Measurements from ENCODE around the gene MAP1LC3B. TPM values are rescaled to one million over a fixed set of nuclear protein-coding genes. Genes with fewer than 3 reads are reported as not detected.

MAP1LC3B gene
- total RNA-seq, result 125 TPM
- long read RNA-seq, transcript MAP1LC3B-201 (4 exons, 2,688 nt), result major isoform, 113 of 123 reads
- long read RNA-seq, partial matches to known transcripts, result 0 of 123 reads
- long read RNA-seq, other reads (novel, unspliced or antisense), result 10 of 123 reads

GRCh38 chr16:87391950-87392820 lies at the start of gene MAP1LC3B:
Gene MAP1LC3B (plus strand): TSS chr16:87392336. CDS start chr16:87392428, 92 bp downstream.
- intact Hi-C loops (cut with DNase I), result loop anchor here (2.0 to 5.0 kb wide), 3 partner anchors 67 to 375 kb away; partner anchors contain the start of genes C16orf95 and KLHDC4
- ATAC-seq (peak; percentile 94), DNase-seq (ENCODE audit: missing footprints) (peak; percentile 98)

- intact Hi-C loops (cut with DNase I), result no loop called here
- no peak for DNase-seq (ENCODE audit: missing footprints)
- no peak for ATAC-seq
These were observed 49.6 kb upstream of the MAP1LC3B start for GRCh38 chr16:87342504-87342903.

- intact Hi-C loops (cut with DNase I), result no loop called here
- no peak for ATAC-seq
- peak; percentile 30 for DNase-seq (ENCODE audit: missing footprints)
These were observed 49.0 kb upstream of the MAP1LC3B start for GRCh38 chr16:87342978-87343752.

GRCh38 chr16:87343753-87344050 lies 48.4 kb upstream of the MAP1LC3B start:
- DNase-seq (ENCODE audit: missing footprints) (peak; percentile 34), ATAC-seq (no peak)
- intact Hi-C loops (cut with DNase I), result no loop called here

- intact Hi-C loops (cut with DNase I), result no loop called here
- peak; percentile 53 for DNase-seq (ENCODE audit: missing footprints)
- ATAC-seq, result no peak
These were observed 47.8 kb upstream of the MAP1LC3B start for GRCh38 chr16:87344165-87344930.

- intact Hi-C loops (cut with DNase I), result no loop called here
- ATAC-seq (no peak), DNase-seq (ENCODE audit: missing footprints) (peak; percentile 39)
These were observed 47.1 kb upstream of the MAP1LC3B start for GRCh38 chr16:87344931-87345631.

GRCh38 chr16:87345726-87346424 lies 46.3 kb upstream of the MAP1LC3B start:
- ATAC-seq, result no peak
- intact Hi-C loops (cut with DNase I), result no loop called here
- DNase-seq (ENCODE audit: missing footprints), result peak; percentile 46

GRCh38 chr16:87346517-87347060 lies 45.5 kb upstream of the MAP1LC3B start:
- peak; percentile 13 for DNase-seq (ENCODE audit: missing footprints)
- intact Hi-C loops (cut with DNase I), result no loop called here
- no peak for ATAC-seq

- intact Hi-C loops (cut with DNase I), result no loop called here
- ATAC-seq (no peak), DNase-seq (ENCODE audit: missing footprints) (peak; percentile 43)
These were observed 44.1 kb upstream of the MAP1LC3B start for GRCh38 chr16:87347932-87348615.

GRCh38 chr16:87348616-87349157 lies 43.4 kb upstream of the MAP1LC3B start:
- intact Hi-C loops (cut with DNase I), result no loop called here
- peak; percentile 34 for DNase-seq (ENCODE audit: missing footprints)
- no peak for ATAC-seq

GRCh38 chr16:87350031-87350430 lies 42.1 kb upstream of the MAP1LC3B start:
- ATAC-seq, result no peak
- peak; percentile 7 for DNase-seq (ENCODE audit: missing footprints)
- intact Hi-C loops (cut with DNase I), result no loop called here

- peak; percentile 47 for ATAC-seq
- DNase-seq (ENCODE audit: missing footprints), result peak; percentile 27
- intact Hi-C loops (cut with DNase I), result no loop called here
These were observed 41.3 kb upstream of the MAP1LC3B start for GRCh38 chr16:87350681-87351319.

GRCh38 chr16:87351320-87351698 lies 40.8 kb upstream of the MAP1LC3B start:
- no peak for ATAC-seq
- DNase-seq (ENCODE audit: missing footprints), result peak; percentile 23
- intact Hi-C loops (cut with DNase I), result no loop called here

- DNase-seq (ENCODE audit: missing footprints) (peak; percentile 70), ATAC-seq (no peak)
- intact Hi-C loops (cut with DNase I), result no loop called here
These were observed 39.3 kb upstream of the MAP1LC3B start for GRCh38 chr16:87352818-87353217.

GRCh38 chr16:87353613-87354012 lies 38.5 kb upstream of the MAP1LC3B start:
- intact Hi-C loops (cut with DNase I), result no loop called here
- peak; percentile 27 for DNase-seq (ENCODE audit: missing footprints)
- no peak for ATAC-seq

- DNase-seq (ENCODE audit: missing footprints), result peak; percentile 60
- ATAC-seq, result no peak
- intact Hi-C loops (cut with DNase I), result loop anchor here (5.0 kb wide), 1 partner anchor 34 kb away; no protein-coding TSS in a partner anchor
These were observed 35.7 kb upstream of the MAP1LC3B start for GRCh38 chr16:87356491-87356853.
